NCI-H1417 treated with DMSO at 0.1 percent for 48 hours (cell line): Measurements from ENCODE around the gene DVL1.
A peak's percentile ranks its signal among the peaks of the same experiment; 100 is the strongest.

ENCODE experiments used
- DNase-seq: peaks from one replicate; lab custom pipeline; 2025; lab: John Stamatoyannopoulos, UW

Gene DVL1

DNA sequence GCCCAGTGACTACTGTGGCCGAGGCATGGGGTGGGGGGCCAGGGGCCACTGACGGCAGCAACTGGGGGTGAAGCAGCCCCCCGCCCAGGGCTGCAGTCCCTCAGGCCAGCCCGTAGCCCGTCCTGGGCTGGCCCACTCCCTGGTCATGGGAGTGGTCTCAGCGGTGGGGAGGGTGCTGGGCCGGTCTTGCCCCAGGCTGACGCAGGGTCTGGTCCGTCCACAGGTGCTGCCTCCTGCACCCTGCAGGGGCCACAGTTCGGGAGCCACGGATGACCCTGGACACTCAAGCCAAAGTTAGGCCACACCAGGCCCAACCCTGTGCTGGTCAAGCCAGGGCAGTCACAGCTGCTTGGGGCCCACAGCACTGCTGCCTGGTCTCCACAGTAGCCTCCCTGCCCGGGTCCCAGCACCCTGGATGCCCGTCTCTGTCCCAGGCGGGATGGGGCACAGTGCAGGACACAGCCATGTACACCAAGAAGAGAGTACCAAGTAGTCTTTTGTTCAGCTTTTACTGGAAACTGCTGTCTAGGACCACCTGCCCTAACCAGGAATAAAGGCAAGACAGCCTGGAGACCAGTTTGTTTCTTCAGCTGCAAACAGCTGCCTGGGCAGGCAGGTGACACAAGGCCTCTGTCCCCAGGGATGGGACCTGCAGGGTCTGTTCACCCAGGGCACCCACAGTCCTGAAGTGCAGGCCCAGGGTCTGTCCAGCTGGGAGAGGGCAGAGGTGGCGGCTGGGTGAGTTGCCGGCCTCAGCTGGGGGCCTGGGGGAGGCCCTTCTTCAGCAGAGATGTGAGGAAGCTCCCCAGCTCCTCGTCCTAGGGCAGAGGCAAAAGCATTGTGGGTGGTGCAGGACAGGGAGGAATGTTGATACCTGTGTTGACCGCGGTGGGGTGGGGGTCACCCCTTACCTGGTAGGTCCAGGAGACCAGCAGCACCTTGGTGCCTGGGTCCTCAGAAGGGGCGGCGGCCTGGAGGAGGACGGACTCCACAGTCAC, 37.8 kb downstream of the DVL1 start:
- no peak for DNase-seq

DNA sequence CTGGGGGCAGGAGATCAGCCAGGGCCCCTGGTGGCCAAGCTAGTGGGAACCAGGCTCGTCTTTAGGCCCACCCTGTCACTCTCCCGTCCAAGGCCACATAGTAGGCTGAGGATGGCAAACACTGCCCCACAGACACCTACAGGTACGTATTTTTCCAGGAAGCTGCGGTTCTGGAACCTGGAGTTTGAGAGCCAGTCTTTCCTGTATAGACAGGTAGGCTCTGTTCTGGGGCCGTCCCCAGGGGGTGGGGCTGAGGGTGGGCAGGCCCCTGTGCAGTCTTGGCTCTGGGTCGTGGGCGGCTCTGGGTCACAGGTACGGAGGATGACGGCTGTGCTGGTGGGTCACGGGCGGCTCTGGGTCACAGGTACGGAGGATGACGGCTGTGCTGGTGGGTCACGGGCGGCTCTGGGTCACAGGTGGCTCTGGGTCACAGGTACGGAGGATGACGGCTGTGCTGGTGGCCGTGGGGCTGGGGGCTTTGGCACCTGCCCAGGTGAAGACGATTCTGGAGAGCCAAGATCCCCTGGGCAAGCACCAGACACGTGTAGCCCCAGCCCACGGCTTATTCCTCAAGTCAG, 38.7 kb downstream of the DVL1 start:
- no peak for DNase-seq

DNA sequence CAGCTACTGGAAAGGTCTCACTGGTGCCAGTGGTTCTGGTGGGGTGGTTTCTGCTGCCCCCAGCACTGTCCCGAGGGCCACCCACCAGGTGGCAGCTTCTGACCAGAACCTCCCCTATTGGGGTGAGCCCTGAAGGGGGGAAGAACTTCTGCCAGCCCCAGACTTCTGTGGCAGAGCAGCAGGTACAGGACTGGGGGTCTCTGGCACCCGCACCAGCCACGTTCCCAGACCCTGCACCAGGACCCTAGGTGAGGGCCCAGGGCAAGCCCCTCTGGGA, 39.2 kb downstream of the DVL1 start:
- DNase-seq = no peak

DNA sequence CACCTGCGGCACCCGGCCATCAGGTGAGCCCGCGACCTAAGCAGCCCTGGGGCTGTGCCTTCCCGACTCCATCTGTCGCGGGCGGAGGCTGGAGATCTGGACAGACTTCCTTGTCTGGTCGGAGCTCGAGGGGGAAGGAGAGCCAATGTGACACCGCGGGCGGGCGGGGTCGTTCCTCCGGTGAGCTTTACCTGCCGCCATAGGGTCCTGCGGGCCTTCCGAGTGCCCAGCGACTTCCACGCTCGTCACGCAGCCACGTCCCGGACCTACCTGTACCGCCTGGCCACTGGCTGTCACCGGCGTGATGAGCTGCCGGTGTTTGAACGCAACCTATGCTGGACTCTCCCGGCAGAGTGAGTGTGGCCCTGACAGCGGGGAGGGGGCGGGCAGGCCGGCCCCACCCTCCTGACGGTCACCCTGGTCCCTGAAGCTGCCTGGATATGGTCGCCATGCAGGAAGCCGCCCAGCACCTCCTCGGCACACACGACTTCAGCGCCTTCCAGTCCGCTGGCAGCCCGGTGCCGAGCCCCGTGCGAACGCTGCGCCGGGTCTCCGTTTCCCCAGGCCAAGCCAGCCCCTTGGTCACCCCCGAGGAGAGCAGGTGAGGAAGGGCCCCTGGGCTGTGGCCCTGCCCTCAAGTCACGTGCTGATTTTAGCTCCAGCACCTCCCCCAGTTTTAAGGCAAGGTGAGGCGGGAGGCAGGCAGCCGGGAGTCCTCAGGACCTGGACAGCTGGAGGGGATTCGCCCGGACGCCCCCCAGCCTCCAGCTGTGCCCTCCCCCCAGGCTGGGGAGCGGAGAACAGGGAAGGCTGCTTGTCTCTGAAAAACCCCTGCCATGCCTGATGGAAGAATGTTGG, 39.7 kb downstream of the DVL1 start:
- DNase-seq = no peak

DNA sequence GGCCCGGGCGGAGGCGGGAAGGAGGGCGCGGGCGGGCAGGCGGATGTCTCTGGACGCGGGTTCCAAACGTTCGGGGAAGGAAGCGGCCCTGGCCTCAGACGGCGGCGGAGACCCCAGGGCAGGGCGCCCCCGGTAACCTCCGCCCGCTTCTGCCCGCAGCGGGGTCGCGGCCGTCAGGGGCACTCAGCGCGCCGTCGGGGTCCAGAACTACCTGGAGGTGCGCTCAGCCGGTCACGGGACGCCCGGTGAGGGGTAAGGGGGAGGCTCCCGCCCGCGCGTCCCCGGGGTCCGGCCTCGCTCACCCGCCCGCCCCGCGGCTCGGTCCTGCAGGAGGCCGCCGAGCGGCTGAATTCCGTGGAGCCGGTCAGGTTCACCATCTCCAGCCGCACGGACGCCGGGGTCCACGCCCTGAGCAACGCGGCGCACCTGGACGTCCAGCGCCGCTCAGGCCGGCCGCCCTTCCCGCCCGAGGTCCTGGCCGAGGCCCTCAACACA, 40.4 kb downstream of the DVL1 start:
- DNase-seq = no peak

DNA sequence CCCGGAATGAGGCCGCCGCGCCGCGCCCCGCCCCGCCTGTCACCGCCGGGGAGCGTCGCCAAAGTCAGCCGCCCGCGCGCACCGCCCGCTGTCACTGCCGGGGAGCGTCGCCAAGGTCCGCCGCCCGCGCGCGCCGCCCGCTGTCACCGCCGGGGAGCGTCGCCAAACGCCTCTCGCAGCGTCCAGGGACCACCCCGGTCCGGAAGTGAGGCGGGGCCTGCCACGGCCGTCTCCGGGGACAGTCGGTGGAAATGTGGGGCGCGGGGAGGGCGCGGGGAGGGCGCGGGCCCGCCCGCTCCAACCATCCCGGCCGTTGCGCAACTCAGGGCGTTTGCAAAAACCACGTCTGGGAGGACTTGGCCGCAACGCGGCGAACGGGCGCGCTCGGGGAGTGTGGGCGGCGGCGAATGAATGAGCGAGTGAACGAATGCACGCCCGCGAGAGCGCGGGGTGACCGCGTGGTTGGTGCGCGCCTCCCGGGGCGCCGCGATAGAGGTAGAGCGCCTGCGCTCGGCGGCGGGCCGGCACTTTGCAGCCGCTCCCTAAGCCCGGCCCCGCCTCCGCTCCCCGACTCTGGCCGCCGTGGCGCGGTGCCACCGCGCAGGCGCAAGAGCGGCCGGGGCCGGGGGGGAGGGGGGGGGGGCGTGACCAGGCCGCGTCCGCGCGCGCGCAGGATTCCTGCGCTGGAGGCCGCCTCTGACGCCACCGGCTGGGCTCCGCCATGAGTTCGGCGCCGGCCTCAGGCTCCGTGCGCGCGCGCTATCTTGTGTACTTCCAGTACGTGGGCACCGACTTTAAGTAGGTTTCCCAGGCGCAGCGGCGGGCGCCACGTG, 41.1 kb downstream of the DVL1 start, which contains the start of the genes ACAP3 and PUSL1:
Gene ACAP3 (minus strand): TSS at position 8 of the 833 bp plus-strand sequence. CDS start 115 bp downstream, outside the sequence.
Gene PUSL1 (plus strand): TSS at position 675 of the 833 bp plus-strand sequence. CDS start 47 bp downstream, at position 722.
- peak; percentile 27 for DNase-seq

DNA sequence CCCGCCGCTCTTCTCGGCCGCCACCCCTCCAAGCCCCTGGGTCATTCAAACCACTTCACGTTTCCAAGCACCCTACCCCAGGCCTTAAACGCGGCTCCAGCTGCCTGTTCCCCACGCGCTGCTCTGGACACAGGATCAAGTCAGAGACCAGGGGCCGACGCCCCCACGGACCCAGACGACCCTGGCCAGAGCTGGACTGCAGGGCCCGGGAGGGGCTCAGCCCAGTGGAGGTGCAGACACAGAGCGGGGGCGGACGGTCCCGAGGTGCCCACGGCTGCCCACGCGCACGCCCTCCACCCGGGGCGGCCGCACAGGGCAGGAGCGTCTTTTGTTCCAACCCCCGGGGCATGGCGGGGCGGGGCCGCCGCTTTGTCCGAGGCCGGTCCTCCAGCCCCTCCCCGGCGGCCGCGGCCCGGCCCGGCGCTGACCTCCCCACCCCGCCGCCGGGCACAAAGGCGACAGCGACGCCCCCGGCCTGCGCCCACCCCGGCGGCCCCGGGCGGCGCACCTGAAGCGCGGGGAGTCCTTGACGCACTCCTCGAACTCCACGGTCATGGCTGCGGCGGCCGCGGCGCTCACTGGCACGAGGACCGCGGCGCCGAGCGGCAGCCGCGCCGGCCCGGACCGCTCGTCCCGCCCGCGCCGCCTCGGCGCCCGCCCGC, 41.8 kb downstream of the DVL1 start:
- DNase-seq = no peak

DNA sequence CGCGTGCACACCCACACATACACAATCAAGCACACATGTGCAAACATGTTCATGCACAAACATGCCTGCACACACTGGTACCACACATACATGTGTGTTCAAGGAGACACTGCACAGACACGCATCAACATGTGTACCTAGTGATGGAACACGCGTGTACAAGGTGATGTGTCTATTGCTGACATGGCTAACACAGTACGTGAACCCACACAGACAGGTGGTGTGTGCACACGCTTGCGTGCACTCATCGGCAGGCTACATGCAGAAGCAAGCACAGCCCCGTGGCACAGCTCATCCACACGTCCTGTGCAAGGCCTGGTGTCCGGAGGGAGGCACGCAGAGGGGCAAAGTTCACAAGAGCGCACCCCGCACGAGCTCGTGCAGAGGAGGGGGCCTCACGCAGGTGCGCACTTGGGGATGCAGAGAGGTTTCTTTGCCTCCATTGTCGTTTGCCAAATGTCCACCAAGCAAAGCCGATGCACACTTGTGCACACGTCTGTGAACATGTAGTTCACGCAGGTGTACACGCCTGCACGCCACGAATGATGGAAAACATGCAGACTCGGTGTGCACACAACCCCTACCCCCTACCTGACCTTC, 42.5 kb downstream of the DVL1 start:
- no peak for DNase-seq

DNA sequence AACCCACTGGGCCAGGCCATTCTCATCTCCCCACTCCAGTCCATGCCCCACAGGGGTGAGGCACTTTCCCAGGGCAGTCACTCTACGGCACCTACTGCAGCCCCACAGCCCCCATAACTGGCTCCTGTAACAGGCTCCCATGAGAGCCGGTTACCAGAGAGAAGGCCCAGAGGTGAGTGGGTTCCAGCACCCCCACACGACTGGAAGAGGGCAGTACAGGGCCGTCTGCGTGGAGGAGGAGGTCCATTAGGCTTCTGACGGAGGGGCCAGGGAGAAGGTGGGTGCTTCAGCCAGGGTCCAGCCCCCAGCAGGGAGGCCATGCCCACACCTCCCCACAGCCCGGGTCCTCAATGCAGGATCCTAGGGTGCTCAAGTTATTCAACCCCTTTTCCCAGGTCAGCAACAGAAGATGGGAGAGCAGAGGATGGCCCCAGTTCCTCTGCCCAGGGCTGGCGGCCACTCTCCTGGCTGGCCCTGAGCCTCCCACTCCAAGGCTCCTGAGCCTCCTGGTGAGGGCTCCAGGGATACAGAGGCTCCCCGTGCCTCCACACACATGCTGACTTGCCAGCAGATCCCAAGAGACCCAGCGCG, 43.1 kb downstream of the DVL1 start:
- no peak for DNase-seq

DNA sequence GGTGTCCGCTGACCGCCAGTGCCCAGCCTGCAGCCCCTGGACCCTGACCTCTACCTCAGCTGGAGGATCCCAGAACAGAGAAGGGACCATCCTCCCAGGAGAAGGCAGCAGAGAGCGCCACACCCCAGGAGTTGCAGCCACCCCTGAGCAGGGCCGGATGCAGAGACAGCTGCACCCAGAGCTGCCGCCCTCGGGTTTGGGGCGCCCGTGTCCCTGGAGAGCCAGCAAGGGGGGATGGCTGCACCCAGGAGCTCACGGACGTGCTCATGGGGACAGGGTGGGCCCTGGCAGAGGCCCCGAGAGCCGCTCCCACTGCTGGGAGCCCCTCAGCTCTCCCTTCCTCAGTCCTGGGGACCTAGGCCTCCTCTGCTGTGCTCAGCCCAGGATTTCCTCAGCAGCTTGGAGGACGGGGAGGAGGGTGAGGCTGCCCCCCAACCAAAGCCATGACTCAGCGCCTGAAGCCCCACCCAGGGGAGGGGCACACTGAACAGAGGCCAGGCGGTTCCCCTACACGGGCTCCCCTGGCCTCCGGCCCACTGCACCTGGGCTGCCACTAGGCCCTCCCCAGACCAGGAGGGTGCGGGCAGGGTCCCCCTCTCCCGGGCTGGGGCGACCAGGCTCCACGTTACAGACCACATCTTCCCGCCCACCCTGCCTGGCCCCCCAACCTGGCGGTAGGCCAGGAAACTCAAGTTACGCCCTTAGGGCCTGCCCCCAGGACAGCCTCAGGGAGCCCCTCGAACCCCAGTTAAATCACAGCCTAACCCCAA, 43.7 kb downstream of the DVL1 start:
- no peak for DNase-seq

DNA sequence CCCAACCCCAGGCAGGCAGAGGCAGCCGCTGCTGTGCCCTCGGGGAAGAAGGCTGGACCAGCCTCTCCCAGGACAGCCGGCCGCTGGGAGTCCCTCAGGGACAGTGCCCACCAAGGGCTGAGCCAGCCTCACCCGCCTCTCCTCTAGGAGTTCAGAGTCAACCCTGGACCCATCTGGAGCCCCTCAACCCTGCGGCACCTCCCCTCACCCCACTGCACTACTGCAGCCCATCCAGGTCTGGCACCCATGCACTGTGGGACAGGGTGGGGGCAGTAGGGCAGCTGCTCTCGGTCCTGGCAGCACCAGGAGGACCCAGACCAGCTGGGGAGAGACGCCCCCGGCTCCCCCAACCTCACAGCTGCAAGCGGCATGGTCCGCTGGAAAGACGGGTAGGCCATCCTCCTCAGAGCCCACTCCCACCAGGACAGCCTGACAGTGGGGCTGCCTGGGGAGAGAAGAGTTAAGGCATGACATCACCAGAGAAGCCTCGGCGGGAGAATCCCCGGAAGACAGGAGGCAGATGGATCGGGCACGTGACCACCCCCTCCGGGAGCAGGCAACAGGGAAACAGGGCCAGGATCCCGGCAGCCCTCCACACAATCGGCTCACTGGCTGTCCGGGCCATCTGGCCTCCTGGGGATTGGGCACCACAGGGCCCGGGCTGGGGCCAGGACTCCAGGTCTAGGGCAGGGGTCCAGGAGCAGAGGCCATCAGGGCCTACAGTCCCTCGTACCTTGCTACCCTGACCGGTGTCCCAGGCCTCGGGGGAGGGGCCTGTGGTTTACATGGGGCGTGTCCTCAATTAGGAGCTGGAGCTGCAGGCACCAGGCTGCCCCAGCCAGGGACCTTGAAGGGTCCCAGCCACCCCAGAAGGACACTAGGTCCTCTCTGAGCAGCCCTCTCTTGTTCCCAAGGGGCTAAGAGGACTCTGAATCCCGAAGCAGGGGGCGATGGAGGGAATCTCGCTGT, 44.6 kb downstream of the DVL1 start:
- no peak for DNase-seq

DNA sequence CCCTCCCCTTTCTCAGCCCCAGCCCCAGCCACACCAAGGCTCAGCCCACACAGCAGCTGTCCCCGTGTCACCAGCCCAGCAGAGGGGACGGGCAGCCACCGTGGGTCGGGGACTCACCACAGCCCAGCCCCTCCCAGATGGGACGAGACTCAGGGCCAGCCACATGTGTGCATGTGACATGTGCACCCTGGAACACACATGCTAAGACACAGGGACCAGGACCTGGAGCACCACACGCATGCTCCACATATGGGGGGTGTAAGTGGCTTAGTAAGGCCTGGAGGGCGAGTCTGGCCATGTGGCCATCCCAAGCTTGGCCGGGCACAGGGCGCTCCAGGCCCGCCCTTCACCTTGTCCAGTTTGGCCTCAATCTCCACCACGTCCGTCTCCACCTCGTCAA, 45.5 kb downstream of the DVL1 start:
- no peak for DNase-seq

DNA sequence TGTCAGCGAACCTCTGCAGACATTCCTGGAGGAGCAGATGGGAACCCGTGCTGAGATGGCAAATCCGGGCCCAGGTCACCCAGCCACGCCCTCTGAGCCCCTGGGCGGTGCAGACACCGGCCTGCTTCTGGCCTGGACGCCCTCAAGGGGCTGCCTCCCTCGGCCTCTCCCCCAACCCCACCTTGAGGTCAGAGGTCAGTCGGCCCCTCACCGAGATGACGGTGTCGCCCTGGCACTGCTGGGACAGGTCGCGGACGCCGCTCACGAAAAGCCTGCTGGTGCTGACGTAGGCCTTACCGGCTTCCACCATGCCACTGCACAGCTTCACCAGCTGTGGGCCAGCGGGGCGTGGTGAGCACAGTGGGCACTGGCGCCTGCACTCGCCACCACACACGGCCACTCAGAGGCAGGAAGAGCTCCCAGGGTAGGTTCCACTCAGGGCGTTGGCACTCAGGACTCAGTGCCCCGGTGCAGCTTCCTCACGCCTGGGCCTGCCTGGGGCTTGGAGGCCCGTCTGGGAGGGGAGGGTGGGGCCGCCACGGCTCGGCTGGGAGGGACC, 46.2 kb downstream of the DVL1 start:
- no peak for DNase-seq

DNA sequence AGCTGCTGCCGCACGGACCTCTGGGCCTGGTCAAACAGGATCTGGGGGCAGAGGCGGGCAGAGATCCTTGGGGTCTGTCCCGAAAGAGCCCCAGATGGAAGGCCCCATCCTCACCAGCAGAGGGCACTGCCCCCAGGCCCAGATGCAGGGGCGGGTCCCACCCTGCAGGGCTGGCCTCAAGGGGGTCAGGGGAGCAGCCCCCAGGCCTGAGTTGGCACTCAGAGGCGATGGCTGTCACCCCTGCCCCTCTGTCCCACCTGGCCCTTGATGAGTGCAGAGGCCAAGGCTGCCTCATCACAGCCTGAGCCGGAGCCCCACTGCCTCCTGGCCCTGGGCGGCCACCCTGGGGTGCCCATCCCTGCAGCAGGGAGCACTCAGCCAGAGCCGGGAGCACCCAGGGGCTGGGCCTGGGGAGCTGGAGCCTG, 47.2 kb downstream of the DVL1 start:
- DNase-seq = no peak

DNA sequence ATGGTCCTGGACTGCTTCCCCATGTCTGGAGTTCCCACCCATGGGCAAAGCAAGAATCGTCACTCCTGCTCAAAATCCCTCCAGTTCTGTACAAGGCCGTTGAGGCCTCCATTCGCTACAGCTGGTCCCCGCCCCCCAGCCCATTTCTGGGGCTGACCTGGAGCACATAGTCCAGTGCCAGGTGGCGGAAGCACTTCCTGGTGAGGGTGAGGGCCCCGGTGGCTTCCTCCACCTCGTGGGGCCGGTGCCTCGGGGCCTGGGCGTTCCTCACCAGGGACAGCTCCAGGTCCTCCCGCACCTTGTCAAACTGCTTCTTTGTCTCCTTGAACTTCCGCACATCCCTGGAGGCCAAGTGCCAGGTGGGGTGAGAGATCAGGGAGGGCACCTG, 48.9 kb downstream of the DVL1 start:
- no peak for DNase-seq

DNA sequence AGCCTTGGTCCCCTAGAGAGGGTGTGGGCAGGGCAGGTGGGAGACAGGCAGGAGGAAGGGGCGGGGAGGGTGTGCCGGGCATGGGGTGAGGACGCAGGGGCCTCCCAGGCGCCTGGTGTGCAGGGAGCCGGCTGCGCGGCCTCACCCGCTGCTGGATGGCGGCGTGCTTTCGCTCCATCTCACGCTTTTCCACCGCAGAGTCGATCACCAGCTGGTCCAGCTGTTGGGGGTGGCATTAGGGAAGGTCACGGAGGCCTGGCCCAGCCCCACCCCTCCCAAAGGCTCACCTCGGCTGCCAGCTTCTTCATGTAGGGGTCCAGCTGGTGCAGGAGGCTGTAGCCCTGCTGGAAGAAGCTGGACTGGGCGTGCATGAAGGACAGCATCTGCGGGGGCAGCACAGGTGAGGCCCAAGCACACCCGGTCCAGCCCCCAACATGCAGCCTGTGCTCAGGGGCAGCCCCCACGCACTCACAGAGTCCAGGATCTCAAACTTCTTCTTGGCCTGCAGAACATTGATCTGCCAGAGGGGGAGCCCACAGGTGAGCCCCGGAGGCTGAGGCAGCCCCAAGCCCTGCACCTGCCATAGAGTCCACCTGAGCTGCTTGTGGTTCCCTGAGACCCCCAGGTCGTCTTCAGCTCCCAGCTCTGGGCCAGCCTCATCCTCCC, 49.4 kb downstream of the DVL1 start:
- no peak for DNase-seq
